GM19455 (cell line): Measurements from ENCODE around the gene RAB6B.

Experiments used
- ATAC-seq: cut with Tn5 transposase; IDR thresholded peaks from one replicate; pipeline ENCODE4 v1.9.1; 2021; ENCODE audit not compliant: unreplicated experiment

The RAB6B gene

DNA sequence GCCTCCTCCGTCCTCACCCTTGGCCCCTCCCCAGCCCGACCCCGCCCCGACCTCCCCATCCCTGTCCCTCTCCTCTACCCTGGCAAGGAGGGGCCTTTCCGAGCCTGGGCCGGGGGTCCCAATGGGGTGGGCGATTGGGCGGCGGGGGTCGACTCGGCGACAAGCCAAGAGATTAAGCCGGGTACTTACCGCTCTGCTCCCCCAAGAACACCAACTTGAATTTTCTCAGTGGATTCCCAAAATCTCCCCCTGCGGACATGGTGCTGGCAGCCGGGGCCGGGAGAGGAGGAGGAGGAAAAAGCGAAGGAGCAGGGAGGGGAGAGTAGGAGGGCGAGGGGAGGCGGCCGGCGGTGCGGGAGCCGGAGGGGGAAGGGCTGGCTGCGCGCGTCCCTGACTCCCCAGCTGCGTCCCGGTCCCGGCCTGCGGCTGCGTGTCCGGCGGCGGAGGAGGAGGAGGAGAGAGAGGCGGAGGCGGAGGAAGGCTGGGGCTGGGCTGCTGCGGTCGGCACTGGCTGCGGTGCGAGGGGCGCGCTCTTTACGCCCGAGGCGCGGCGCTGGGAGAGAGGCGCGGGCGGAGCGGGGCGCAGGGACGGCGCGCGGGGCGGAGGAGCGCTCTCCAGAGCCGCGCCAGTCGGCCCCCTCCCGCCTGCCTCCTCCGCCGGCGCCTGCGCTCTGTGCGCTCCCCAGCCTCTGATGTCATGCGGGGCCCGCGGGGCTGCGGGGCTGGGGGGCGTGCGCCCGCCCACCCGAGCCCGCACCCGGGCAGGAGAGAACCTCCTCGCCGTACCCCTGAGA is at the start of gene RAB6B:
Gene RAB6B, minus strand, starts transcription at position 675 of the 794 bp plus-strand sequence. Its CDS starts 416 bp downstream, at position 259.
- ATAC-seq: no peak

GRCh38 chr3:133944641-133945380 is 49.1 kb upstream of the RAB6B start:
- ATAC-seq: no peak

DNA sequence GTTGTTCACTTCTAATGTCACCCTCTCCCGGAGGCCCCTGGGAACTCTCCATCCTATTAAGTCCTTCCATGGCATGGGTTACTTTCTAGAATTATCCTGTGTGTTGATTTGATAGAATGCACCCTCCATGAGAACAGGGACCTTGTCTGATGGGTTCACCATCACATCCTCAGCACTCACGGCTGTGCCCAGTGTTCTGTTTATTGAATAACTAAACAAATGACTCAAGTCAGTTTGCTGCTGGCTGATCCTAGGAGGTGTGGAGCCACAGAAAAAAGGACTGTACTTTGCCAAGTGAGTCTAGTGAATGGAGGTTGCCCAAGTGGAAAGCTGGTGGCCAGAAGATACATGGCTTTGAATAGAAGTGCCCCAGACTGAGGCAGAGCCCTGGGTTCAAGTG is 48.5 kb upstream of the RAB6B start:
- ATAC-seq: no peak

- no peak for ATAC-seq
Measured at GRCh38 chr3:133943639-133944141, 48.0 kb upstream of the RAB6B start.

DNA sequence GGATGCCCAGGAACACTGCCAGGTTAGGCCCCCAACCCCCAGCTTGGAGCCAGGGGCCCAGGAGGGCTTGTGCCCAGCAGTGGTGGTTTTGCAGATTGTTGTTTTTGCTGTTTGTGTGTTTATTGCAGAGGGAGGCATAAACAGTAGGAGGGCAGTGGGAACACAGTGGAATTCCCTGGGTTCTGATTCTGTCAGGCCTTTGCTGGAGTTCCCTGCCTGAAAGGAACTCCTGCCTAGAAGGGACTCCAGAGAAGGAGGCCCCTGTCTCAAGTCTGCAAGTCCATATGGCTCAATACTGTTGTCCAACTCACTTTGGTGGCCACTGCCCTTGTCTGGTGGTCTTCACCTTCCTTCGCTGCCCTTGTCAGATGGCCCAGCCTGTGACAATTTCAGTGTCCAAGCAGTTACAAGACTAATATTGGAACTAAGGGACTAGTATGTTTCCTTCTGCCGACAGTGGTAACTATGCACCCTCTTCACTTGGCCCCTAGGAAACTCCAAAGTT is 47.4 kb upstream of the RAB6B start:
- ATAC-seq: no peak

DNA sequence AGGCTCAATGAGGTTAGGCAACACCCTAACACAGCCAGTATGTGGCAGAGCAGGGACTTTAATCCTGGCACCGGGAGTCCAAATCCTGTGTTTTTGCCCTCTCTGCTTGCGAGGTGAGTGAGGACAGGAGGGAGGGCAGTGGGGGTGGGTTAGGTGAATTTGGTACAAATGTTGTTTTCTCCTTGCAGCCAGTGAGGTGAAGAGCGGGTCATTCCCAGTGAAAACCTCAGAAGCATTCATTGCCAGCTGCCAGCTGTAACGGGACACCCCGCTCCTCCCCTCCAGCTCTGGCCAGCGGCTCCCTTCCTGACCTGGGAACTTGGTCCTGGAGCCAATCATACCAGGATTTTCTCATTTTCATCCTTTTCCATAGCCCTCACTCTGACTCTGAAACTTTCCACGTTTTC is 45.7 kb upstream of the RAB6B start:
- no peak for ATAC-seq

DNA sequence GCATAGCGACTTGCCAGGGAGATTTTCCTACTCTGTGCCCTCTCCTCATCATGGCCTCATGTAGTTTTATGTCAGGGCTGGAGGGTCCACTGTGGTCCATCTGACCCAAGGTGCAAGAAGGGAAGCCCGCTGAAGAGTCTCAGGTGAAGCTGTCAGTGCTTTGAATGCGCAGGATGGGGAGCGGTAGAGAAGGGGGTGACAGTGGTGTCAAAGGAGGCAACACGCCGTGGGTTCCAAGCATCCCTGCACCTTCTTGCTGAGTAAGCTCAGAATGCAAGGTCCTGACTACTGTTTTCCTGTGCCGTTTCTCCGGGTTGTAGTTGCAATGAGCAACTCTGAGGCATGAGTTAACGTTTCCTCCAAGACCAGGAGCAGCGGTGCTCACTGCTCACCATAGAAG is 44.9 kb upstream of the RAB6B start:
- no peak for ATAC-seq

DNA sequence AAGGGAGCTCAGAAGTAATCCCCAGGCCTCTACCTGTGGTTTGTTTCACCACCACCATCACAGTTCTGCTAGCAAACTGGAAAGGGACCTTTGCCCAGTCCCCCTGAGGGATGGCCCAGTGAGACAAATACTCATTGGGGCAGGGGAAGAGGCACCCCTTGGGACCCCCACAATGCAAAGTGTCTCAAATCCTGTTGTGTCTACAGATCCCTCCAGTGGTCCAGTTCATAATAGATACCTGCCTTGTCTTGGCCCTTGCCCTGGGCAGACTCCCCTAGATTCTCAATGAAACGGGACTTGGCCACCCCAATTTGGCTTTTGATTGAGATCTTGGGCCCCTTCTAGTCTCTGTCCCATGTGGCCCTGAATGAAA is 43.8 kb upstream of the RAB6B start:
- no peak for ATAC-seq

DNA sequence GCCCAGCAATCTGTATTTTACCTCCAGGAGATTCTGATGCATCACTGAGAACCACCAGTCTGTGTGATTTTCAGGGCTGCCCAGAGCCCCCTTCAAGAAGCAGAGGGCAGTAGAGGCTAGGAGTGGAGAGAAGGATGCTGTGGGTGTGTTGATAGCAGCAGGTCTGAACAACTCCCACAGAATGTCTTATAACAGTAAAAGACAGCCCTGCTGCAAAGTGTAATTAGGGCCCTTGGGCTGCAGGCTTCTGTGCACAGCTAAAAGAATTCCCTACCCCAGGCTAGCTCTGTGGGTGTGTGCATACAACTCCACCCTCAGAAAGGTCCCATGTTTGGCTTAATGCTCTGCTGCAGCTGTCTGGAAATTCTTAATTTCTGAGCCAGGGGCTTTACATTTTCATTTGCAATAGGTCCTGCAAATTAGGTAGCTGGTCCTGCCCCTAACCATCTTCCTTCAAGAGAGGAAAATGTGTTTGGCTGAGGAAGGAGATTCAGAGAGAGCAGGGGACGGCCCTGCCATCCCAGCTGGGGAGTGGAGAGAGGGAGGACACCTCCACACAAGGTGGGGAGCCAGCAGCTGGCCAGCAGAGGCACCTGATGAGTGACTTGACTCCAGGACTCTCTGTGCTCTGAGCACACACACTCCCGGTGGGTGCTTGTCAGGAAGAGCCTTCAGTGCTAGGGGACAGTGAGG is 43.2 kb upstream of the RAB6B start:
- ATAC-seq: no peak

DNA sequence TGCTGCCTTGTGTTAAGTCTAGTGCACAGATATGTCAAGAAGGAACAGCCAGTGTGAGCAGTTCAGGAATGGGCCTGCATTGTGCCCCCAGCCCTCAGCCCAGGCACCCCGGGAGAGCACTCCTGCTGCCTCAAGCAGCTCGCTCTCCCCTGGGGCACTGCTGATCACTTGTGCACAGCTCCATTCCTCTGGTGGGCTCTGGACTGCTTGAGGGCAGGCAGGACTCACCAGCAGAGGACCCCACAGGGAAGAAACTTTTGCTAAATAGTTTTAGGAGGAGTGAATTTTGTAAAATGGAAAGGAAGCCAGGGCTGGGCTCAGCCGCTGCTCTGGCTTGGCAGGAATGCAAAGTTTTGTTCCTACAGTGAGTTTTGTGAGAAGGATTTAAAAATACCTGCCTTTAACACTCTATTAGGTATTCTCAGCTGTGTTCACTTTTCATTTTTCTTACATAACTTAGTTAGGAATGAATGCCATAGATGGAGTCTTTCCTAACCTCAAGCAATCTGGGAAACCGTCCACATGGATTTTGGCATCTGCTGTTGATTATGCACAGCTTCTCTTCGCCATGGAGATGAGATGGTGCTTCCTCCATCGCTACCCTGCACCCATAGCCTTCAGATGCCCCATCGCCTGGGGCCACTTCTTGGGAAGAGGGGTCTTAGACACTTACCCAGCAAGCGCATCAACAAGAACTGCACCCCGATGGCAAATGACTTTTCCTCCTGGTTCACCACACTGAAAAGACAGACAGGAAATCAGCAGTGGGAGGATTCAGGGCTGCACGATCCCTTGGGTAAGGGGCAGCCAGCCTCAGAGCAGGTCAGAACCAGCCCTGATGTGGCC is 42.3 kb upstream of the RAB6B start:
- no peak for ATAC-seq

- no peak for ATAC-seq
Measured at GRCh38 chr3:133937061-133937686, 41.5 kb upstream of the RAB6B start.

GRCh38 chr3:133935843-133936769 is 40.4 kb upstream of the RAB6B start:
- ATAC-seq: no peak

- ATAC-seq: no peak
Measured at GRCh38 chr3:133934996-133935842, 39.5 kb upstream of the RAB6B start.

- no peak for ATAC-seq
Measured at GRCh38 chr3:133934073-133934970, 38.6 kb upstream of the RAB6B start.

GRCh38 chr3:133933097-133934024 is 37.7 kb upstream of the RAB6B start:
- no peak for ATAC-seq

- ATAC-seq: no peak
Measured at GRCh38 chr3:133932009-133932408, 36.3 kb upstream of the RAB6B start.
